Measurements from ENCODE around the gene TMEM213.

TMEM213 gene

GRCh38 chr7:138797715-138798320 lies at the start of gene TMEM213, which contains the start of gene ATP6V0A4:
TMEM213 (plus strand) TSS chr7:138797994; CDS start chr7:138798105, 111 bp downstream.
ATP6V0A4 (minus strand) TSS chr7:138798196; CDS start chr7:138771247, 26,949 bp downstream.
- DNase-seq (ENCODE audit: low spot score), result no peak

- no peak for DNase-seq (ENCODE audit: low spot score)
These were observed 49.1 kb upstream of the TMEM213 start for GRCh38 chr7:138748666-138749065.

GRCh38 chr7:138749960-138750359 lies 47.8 kb upstream of the TMEM213 start:
- DNase-seq (ENCODE audit: low spot score), result no peak

- DNase-seq (ENCODE audit: low spot score), result no peak
These were observed 47.3 kb upstream of the TMEM213 start for GRCh38 chr7:138750473-138750872.

- no peak for DNase-seq (ENCODE audit: low spot score)
These were observed 46.8 kb upstream of the TMEM213 start for GRCh38 chr7:138750901-138751464.

GRCh38 chr7:138752518-138753149 lies 45.2 kb upstream of the TMEM213 start:
- no peak for DNase-seq (ENCODE audit: low spot score)

GRCh38 chr7:138753150-138753518 lies 44.7 kb upstream of the TMEM213 start:
- DNase-seq (ENCODE audit: low spot score), result no peak

GRCh38 chr7:138753610-138754009 lies 44.2 kb upstream of the TMEM213 start:
- DNase-seq (ENCODE audit: low spot score), result no peak

- DNase-seq (ENCODE audit: low spot score), result no peak
These were observed 42.5 kb upstream of the TMEM213 start for GRCh38 chr7:138755331-138755747.

GRCh38 chr7:138755842-138756590 lies 41.8 kb upstream of the TMEM213 start:
- DNase-seq (ENCODE audit: low spot score), result peak; percentile 33

GRCh38 chr7:138756591-138757242 lies 41.1 kb upstream of the TMEM213 start:
- DNase-seq (ENCODE audit: low spot score), result no peak

GRCh38 chr7:138768241-138768640 lies 29.6 kb upstream of the TMEM213 start:
- peak; percentile 11 for DNase-seq (ENCODE audit: low spot score)

GRCh38 chr7:138770904-138771303 lies 26.9 kb upstream of the TMEM213 start:
- no peak for DNase-seq (ENCODE audit: low spot score)

- no peak for DNase-seq (ENCODE audit: low spot score)
These were observed 24.6 kb upstream of the TMEM213 start for GRCh38 chr7:138773176-138773575.

GRCh38 chr7:138773817-138774216 lies 24.0 kb upstream of the TMEM213 start:
- no peak for DNase-seq (ENCODE audit: low spot score)

- no peak for DNase-seq (ENCODE audit: low spot score)
These were observed 21.5 kb upstream of the TMEM213 start for GRCh38 chr7:138776166-138776833.

GRCh38 chr7:138781004-138781403 lies 16.8 kb upstream of the TMEM213 start:
- no peak for DNase-seq (ENCODE audit: low spot score)

- no peak for DNase-seq (ENCODE audit: low spot score)
These were observed 13.1 kb upstream of the TMEM213 start for GRCh38 chr7:138784692-138785091.

- DNase-seq (ENCODE audit: low spot score), result no peak
These were observed 12.0 kb upstream of the TMEM213 start for GRCh38 chr7:138785587-138786437.

GRCh38 chr7:138796038-138796615 lies 1.7 kb upstream of the TMEM213 start:
- DNase-seq (ENCODE audit: low spot score), result no peak

Data from globus pallidus (tissue), 1 donor.